Pancreas (tissue), 10 donors: ENCODE measurements around the gene PLEKHA3. TPM values are rescaled to one million over a fixed set of nuclear protein-coding genes. Genes with fewer than 3 reads are reported as not detected.

Experiments
- ATAC-seq, 4 donors: fragments of 200-7000 bp; cut with Tn5 transposase; one replicate each; pipeline versions ENCODE4 v1.8.0 to v1.9.1; 2020; ENCODE audit warnings: mild to moderate bottlenecking in 4 of 4, moderate library complexity in 4 of 4
- DNase-seq, 6 donors: peaks; one replicate each; pipeline ENCODE4 v3.0.0-alpha.2; 2020
- FAIRE-seq: peaks from 2 replicates; lab custom pipeline; 2012; peaks lifted over from hg19 to GRCh38; lab: Jason Lieb, UNC
- H3K27ac ChIP-seq, 4 donors: fragments of 200-600 bp; sonication (generic); 1 replicate in 3 of 4; 2 replicates in 1 of 4; pipeline versions ENCODE4 v1.5.0 to v1.8.0; 2020
- H3K27me3 ChIP-seq, 4 donors: fragments of 200-600 bp; one replicate each; pipeline ENCODE4 v1.8.0; 2021
- H3K36me3 ChIP-seq, 3 donors: fragments of 200-600 bp; sonication (generic) in 1 of 3; one replicate each; pipeline versions ENCODE4 v1.5.0 to v1.8.0; 2020 to 2021
- H3K4me1 ChIP-seq, 3 donors: fragments of 200-600 bp; one replicate each; pipeline ENCODE4 v1.8.0; 2021
- H3K4me3 ChIP-seq, 4 donors: fragments of 200-600 bp; sonication (generic) in 2 of 4; one replicate each; pipeline versions ENCODE4 v1.5.0 to v1.8.0; 2020 to 2021
- H3K9me3 ChIP-seq, 4 donors: fragments of 200-600 bp; one replicate each; pipeline ENCODE4 v1.8.0; 2021
- CTCF ChIP-seq, 4 donors: fragments of 200-600 bp; sonication (generic) in 3 of 4; IDR thresholded peaks; one replicate each; pipeline versions ENCODE4 v1.5.0 to v1.8.0; 2021; ENCODE audit warnings: antibody characterized with exemption in 4 of 4
- WGBS, 2 donors: extraction: QIAGEN DNeasy Blood & Tissue Kit; methylation state at CpG; one replicate each; pipeline ENCODE4 v1.1.7; 2013; 5-methylcytosine and 5-hydroxymethylcytosine counted together
- intact Hi-C, 3 donors: fragments of 100-400 bp; cut with DNase I; formaldehyde crosslinking; loops; one replicate each; pipeline versions ENCODE4 v1.11.1 to v1.14.2; 2022
- polyA plus RNA-seq, 2 donors: library from polyadenylated mRNA; stranded (reverse); fragments of 200-250 nt; gene quantifications; one replicate each; pipeline ENCODE4 v1.2.3, GENCODE V29; 2013
- total RNA-seq, 6 donors: library from RNA; stranded (reverse); fragmentation: NEBNext Ultra II Directional in 4 of 6; extraction: Animal tissue kit (Norgen Biotek cat#: 25700) in 4 of 6; gene quantifications; one replicate each; pipeline versions ENCODE4 v1.2.1 to v1.2.4, GENCODE V29; 2021 to 2023
- donor health status: healthy with polysubstance abuse.
- donor health status: DM: no; HTN: no; CAD: no; lungs with moderate emphysema.
- donor health status: DM: no; HTN: no; CAD: no.
- donor health status: control.
- donor health status: control.
- donor health status: Bipolar disorder and iron deficiency.
- donor health status: DM: yes; HTN: yes; CAD: no.
- donor health status: DM: no; HTN: no; CAD: no.
- donor health status: DM: no; HTN: no; CAD: no.
- donor health status: DM: yes; HTN: yes; CAD: no.

The PLEKHA3 gene
- total and polyA plus RNA-seq, 8 donors, result 1.2 to 18.6 (median 10.8) TPM

DNA sequence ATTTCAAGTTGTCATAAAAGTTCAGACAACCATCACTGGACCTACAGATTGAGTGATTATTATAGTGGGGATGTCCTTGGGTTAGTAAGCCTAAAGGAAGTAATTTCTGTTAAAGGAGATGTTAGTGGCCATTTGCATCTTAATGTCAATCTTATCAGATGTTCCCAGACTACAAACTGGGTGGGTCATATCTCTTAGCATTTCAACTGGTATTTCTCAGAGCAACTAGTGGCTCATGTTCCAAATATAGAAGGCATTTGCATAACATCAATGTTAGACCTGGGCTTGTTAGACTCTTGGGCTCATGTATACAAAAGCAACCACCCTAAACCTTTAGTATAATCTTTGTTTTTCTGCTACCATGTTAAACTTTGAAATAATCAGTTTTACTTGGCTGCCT, 17.9 kb downstream of the PLEKHA3 start:
- FAIRE-seq (no peak), DNase-seq (no peak), ATAC-seq (no peak)
- Histone ChIP-seq H3K36me3 (peaks cover 0 to 74% (median 18%) of the 10 kb centered on the region in 3 donors), H3K27ac (no peak overlapping the region), H3K27me3 (no peaks in the 10 kb centered on the region), H3K4me3 (no peak overlapping the region), H3K9me3 (no peaks in the 10 kb centered on the region), H3K4me1 (no peaks in the 10 kb centered on the region)
- intact Hi-C loops, result no loop called here
- TF ChIP-seq CTCF (IDR thresholded peaks at IDR 0.05), result no peak

- intact Hi-C loops, result no loop called here
- WGBS, 2 donors, result 96 to 99% methylated on average over 3 of the region's 3 CpGs
- no peak for TF ChIP-seq CTCF (IDR thresholded peaks at IDR 0.05)
- Histone ChIP-seq H3K4me1 (no peaks in the 10 kb centered on the region), H3K4me3 (no peak overlapping the region), H3K36me3 (peaks cover 0 to 76% (median 9%) of the 10 kb centered on the region in 3 donors), H3K9me3 (no peaks in the 10 kb centered on the region), H3K27me3 (no peaks in the 10 kb centered on the region), H3K27ac (no peak overlapping the region)
- DNase-seq (no peak), ATAC-seq (no peak), FAIRE-seq (no peak)
Observed at GRCh38 chr2:178499640-178500039, 19.4 kb downstream of the PLEKHA3 start.

DNA sequence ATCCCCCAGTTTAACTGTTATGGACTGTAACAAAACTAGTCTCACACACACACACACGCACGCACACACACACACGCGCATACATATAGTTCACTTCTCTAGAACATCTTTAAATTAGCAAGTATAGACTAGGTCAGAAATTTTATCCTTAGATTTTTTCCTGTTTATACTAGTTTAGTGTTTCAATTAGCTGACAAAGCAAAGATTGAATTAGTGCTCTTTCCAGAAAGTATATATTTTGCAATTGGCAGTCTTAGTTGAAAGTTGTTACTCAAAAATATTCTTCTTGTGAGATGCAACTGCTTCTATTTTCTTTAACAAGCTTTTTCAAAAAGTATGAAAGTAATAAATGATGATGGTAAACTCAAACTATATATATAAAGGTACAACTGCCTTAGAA, 22.5 kb downstream of the PLEKHA3 start:
- TF ChIP-seq CTCF (IDR thresholded peaks at IDR 0.05), result no peak
- H3K36me3 ChIP-seq, result peaks cover 0 to 61% (median 9%) of the 10 kb centered on the region in 3 donors

DNA sequence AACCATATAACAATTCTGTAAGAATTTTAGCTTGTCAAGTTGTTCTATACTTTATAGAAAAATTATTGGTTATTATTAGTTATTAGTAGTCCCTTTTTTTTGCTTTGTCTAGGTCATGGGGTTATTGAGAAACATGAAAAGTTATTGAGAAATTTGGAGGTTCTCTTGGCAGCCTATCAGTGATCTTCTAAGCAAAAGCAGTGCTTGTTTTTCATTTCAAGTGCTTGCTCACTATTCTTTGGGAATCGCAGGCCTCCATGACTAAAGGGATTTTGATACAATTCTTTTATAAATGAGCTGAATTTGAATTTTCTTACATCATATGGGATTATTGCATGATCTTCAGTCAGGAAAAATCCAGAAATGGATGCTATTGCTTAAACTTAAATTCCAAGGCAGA, 25.8 kb downstream of the PLEKHA3 start:
- no peak for ATAC-seq
- FAIRE-seq, result no peak
- TF ChIP-seq CTCF (IDR thresholded peaks at IDR 0.05), result no peak
- H3K27me3 ChIP-seq, result no peaks in the 10 kb centered on the region
- H3K36me3 ChIP-seq, result peaks cover 0 to 36% (median 4%) of the 10 kb centered on the region in 3 donors
- WGBS, 2 donors, result 89 to 94% methylated on average over 1 of the region's 1 CpG
- intact Hi-C loops, result no loop called here
- DNase-seq, result no peak
- no peak overlapping the region for H3K27ac ChIP-seq
- no peaks in the 10 kb centered on the region for H3K4me1 ChIP-seq
- H3K4me3 ChIP-seq, result no peak overlapping the region
- no peaks in the 10 kb centered on the region for H3K9me3 ChIP-seq

More for the DNA sequence above, 22.5 kb downstream of the PLEKHA3 start:
- 96% methylated on average over 4 of the region's 4 CpGs for WGBS, 2 donors
- H3K4me1 ChIP-seq, result no peaks in the 10 kb centered on the region
- FAIRE-seq (no peak), ATAC-seq (no peak), DNase-seq (no peak)
- H3K27me3 ChIP-seq, result no peaks in the 10 kb centered on the region
- H3K27ac ChIP-seq, result no peak overlapping the region
- intact Hi-C loops, result no loop called here
- H3K4me3 ChIP-seq, result no peak overlapping the region
- no peaks in the 10 kb centered on the region for H3K9me3 ChIP-seq

- TF ChIP-seq CTCF (IDR thresholded peaks at IDR 0.05), result no peak
- 79 to 80% methylated on average over 2 of the region's 2 CpGs for WGBS, 2 donors
- FAIRE-seq (no peak), DNase-seq (no peak), ATAC-seq (no peak)
- Histone ChIP-seq H3K9me3 (no peaks in the 10 kb centered on the region), H3K4me1 (no peaks in the 10 kb centered on the region), H3K36me3 (peaks cover 0 to 33% (median 4%) of the 10 kb centered on the region in 3 donors), H3K4me3 (no peak overlapping the region), H3K27me3 (no peaks in the 10 kb centered on the region), H3K27ac (no peak overlapping the region)
- intact Hi-C loops, result no loop called here
Observed at GRCh38 chr2:178506524-178506923, 26.3 kb downstream of the PLEKHA3 start.
